WTC11 (cell line): ENCODE measurements around the gene EVC2. TPM values are rescaled to one million over a fixed set of nuclear protein-coding genes. Genes with fewer than 3 reads are reported as not detected.
"Not testable (repeated sequence)": the region's sequence is repeated elsewhere in the genome, so short reads cannot be mapped to it uniquely, and the experiment has no call there.

Experiments used
- ATAC-seq: fragments of 200-7000 bp; cut with Tn5 transposase; 2 replicates; pipeline ENCODE4 v1.10.0; 2021; ENCODE audit warnings: mild to moderate bottlenecking, moderate library complexity
- CTCF ChIA-PET: fragments of 300-600 bp; sonication (Branson Sonifier 250); formaldehyde crosslinking; loops from one replicate; lab custom pipeline; 2021; ENCODE audit warnings: antibody characterized with exemption; lab: Charles Lee
- POLR2A ChIA-PET: fragments of 350-600 bp; sonication (Branson Sonifier 250); formaldehyde crosslinking; loops from one replicate; lab custom pipeline; 2021; ENCODE audit warnings: antibody characterized with exemption; lab: Charles Lee
- DNase-seq: peaks from one replicate; pipeline ENCODE4 v3.0.0; 2021; ENCODE audit warnings: low spot score
- H3K27ac Mint-ChIP-seq: 2 replicates; pipeline ENCODE4 v1.8.0; 2021; ENCODE audit warnings: mixed read lengths
- H3K27me3 Mint-ChIP-seq: 2 replicates; pipeline ENCODE4 v1.8.0; 2021; ENCODE audit warnings: low read depth, mild to moderate bottlenecking, moderate library complexity, mixed read lengths
- H3K36me3 Mint-ChIP-seq: 2 replicates; pipeline ENCODE4 v1.8.0; 2021; ENCODE audit warnings: mixed read lengths
- H3K4me1 Mint-ChIP-seq: 2 replicates; pipeline ENCODE4 v1.8.0; 2022; ENCODE audit warnings: mixed read lengths
- H3K4me3 Mint-ChIP-seq: 2 replicates; pipeline ENCODE4 v1.8.0; 2021; ENCODE audit warnings: mild to moderate bottlenecking, moderate library complexity, mixed read lengths
- H3K9me3 Mint-ChIP-seq: 2 replicates; pipeline ENCODE4 v1.8.0; 2021; ENCODE audit warnings: mixed read lengths
- ATF3 ChIP-seq: sonication (generic); formaldehyde crosslinking; conservative IDR thresholded peaks from 2 replicates; pipeline ENCODE4 v1.8.1; 2022; ENCODE audit warnings: mild to moderate bottlenecking, missing genetic modification reagents
- CBFB ChIP-seq: sonication (generic); formaldehyde crosslinking; IDR thresholded peaks from 2 replicates; pipeline ENCODE4 v1.8.1; 2022; ENCODE audit warnings: mild to moderate bottlenecking, low read depth, missing genetic modification reagents
- FOXK1 ChIP-seq: sonication (generic); formaldehyde crosslinking; IDR thresholded peaks from 2 replicates; pipeline ENCODE4 v1.8.0; 2022; ENCODE audit warnings: mild to moderate bottlenecking, moderate library complexity, missing genetic modification reagents
- GRHL2 ChIP-seq: fragments of 250-450 bp; sonication (Bioruptor Pico); IDR thresholded peaks from 2 replicates; pipeline ENCODE4 v1.8.0; 2022; ENCODE audit warnings: mild to moderate bottlenecking, moderate library complexity; ENCODE audit not compliant: insufficient replicate concordance, severe bottlenecking
- IRF1 ChIP-seq: sonication (generic); formaldehyde crosslinking; IDR thresholded peaks from 2 replicates; pipeline ENCODE4 v1.8.0; 2023; ENCODE audit warnings: missing genetic modification reagents
- MAX ChIP-seq: sonication (generic); formaldehyde crosslinking; IDR thresholded peaks from 2 replicates; pipeline ENCODE4 v1.8.0; 2022; ENCODE audit warnings: mild to moderate bottlenecking, missing genetic modification reagents
- MXD4 ChIP-seq: fragments of 250-450 bp; sonication (Bioruptor Pico); IDR thresholded peaks from 2 replicates; pipeline ENCODE4 v1.8.0; 2021; ENCODE audit warnings: mild to moderate bottlenecking, moderate library complexity, borderline replicate concordance
- NFATC4 ChIP-seq: fragments of 250-450 bp; sonication (Bioruptor Pico); IDR thresholded peaks from 2 replicates; pipeline ENCODE4 v1.9.0; 2021; ENCODE audit warnings: mild to moderate bottlenecking
- OVOL2 ChIP-seq: fragments of 250-450 bp; sonication (Bioruptor Pico); IDR thresholded peaks from 2 replicates; pipeline ENCODE4 v1.9.0; 2021; ENCODE audit warnings: mild to moderate bottlenecking, borderline replicate concordance
- RELA ChIP-seq: sonication (generic); formaldehyde crosslinking; IDR thresholded peaks from 2 replicates; pipeline ENCODE4 v1.8.1; 2022; ENCODE audit warnings: missing genetic modification reagents, mild to moderate bottlenecking, borderline replicate concordance
- RORB ChIP-seq: fragments of 250-450 bp; sonication (Bioruptor Pico); IDR thresholded peaks from 2 replicates; pipeline ENCODE4 v1.9.0; 2021; ENCODE audit warnings: mild to moderate bottlenecking
- TEAD4 ChIP-seq: sonication (generic); formaldehyde crosslinking; IDR thresholded peaks from 2 replicates; pipeline ENCODE4 v1.8.0; 2022; ENCODE audit warnings: mild to moderate bottlenecking, missing genetic modification reagents
- TP53 ChIP-seq: sonication (generic); formaldehyde crosslinking; IDR thresholded peaks from 2 replicates; pipeline ENCODE4 v1.8.1; 2023; ENCODE audit warnings: mild to moderate bottlenecking, missing genetic modification reagents
- ZNF416 ChIP-seq: fragments of 250-450 bp; sonication (Bioruptor Pico); IDR thresholded peaks from 2 replicates; pipeline ENCODE4 v1.9.0; 2021; ENCODE audit warnings: mild to moderate bottlenecking, inconsistent platforms
- ZNF532 ChIP-seq: fragments of 250-450 bp; sonication (Bioruptor Pico); IDR thresholded peaks from 2 replicates; pipeline ENCODE4 v1.9.0; 2021; ENCODE audit warnings: mild to moderate bottlenecking, borderline replicate concordance
- total RNA-seq: library from RNA; stranded (reverse); gene quantifications from 3 replicates; pipeline ENCODE4 v1.2.3, GENCODE V29; 2021

The EVC2 gene
- total RNA-seq, 1 experiment from 2014 or later = 4.8 TPM

- TF ChIP-seq CBFB (CRISPR knock-in tag) = no peak
- TF ChIP-seq GRHL2 (CRISPR knock-in tag) = no peak
- no peak for TF ChIP-seq FOXK1
- TF ChIP-seq ZNF416 (CRISPR knock-in tag) = no peak
Measured at GRCh38 chr4:5730993-5731990, 22.9 kb upstream of the EVC2 start (continued).

GRCh38 chr4:5730436-5730835 is 22.1 kb upstream of the EVC2 start:
- Mint-ChIP-seq H3K36me3 (peaks cover 36% of the 10 kb centered on the region), H3K4me3 (no peak overlapping the region), H3K27me3 (no peaks in the 10 kb centered on the region), H3K9me3 (no peaks in the 10 kb centered on the region), H3K27ac (peak overlapping the region; percentile 29), H3K4me1 (peaks cover 7% of the 10 kb centered on the region; the same call in 1 of the 2 replicates)
- ATAC-seq (no peak), DNase-seq (no peak)
- TF ChIP-seq ATF3 (CRISPR knock-in tag) (no peak), ZNF532 (CRISPR knock-in tag) (no peak), MAX (no peak), TP53 (CRISPR knock-in tag) (no peak), RELA (CRISPR knock-in tag) (no peak), NFATC4 (CRISPR knock-in tag) (no peak), TEAD4 (no peak), IRF1 (CRISPR knock-in tag) (no peak), RORB (CRISPR knock-in tag) (no peak), MXD4 (CRISPR knock-in tag) (no peak), OVOL2 (CRISPR knock-in tag) (no peak)
- CTCF ChIA-PET = no interaction called here
- POLR2A ChIA-PET = no interaction called here

- not testable (repeated sequence) for H3K9me3 Mint-ChIP-seq
Measured at GRCh38 chr4:5728412-5728811, 20.1 kb upstream of the EVC2 start.

More at GRCh38 chr4:5728412-5728811, 20.1 kb upstream of the EVC2 start:
- peaks cover 44% of the 10 kb centered on the region for H3K36me3 Mint-ChIP-seq
- H3K4me3 Mint-ChIP-seq, H3K27me3 Mint-ChIP-seq, DNase-seq, POLR2A ChIA-PET, H3K27ac Mint-ChIP-seq, ATAC-seq, H3K4me1 Mint-ChIP-seq, CTCF ChIA-PET: not testable (repeated sequence)
